Sigmoid colon (tissue), 4 donors: Measurements from ENCODE around the gene FRAS1.

Experiments used
- CTCF ChIP-seq, 4 experiments: fragments of 450-650 bp in 3 of 4; fragments of 200-600 bp in 1 of 4; IDR thresholded peaks; one replicate each; pipeline ENCODE4 v1.5.1; 2016 to 2019; ENCODE audit warnings: antibody characterized with exemption in 4 of 4, mild to moderate bottlenecking in 3 of 4, moderate library complexity in 2 of 4
- EP300 ChIP-seq, 4 donors: sonication (generic); formaldehyde crosslinking; IDR thresholded peaks; one replicate each; pipeline ENCODE4 v1.6.1; 2017; ENCODE audit warnings: antibody characterized with exemption in 4 of 4
- POLR2A ChIP-seq, 2 donors: fragments of 450-650 bp; IDR thresholded peaks; one replicate each; pipeline ENCODE4 v1.6.1; 2016; ENCODE audit warnings: antibody characterized with exemption in 2 of 2, mild to moderate bottlenecking in 2 of 2, moderate library complexity in 2 of 2
- POLR2AphosphoS5 ChIP-seq, 4 donors: sonication (generic); formaldehyde crosslinking; IDR thresholded peaks; one replicate each; pipeline ENCODE4 v1.6.1; 2017; ENCODE audit warnings: antibody characterized with exemption in 4 of 4

DNA sequence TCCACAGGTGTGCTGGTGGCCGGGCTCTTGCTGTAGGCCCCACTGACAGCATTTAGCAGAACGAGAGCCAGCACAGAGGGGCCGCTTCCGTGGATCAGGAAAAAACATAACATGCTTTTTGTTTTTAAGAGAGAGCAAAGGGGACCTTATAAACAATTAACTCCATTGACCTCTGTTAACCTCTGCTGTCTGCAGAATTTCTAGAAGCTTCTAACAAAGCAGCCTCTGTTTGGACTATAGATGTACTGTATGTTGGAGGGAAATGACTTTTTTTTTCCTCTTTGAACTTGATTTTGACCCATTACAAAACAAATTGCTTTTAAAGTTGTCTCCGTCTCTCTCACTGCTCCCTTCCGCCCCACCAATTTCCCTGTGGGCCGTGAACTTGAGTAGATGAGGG lies 210.7 kb downstream of the FRAS1 start:
- no peak for TF ChIP-seq CTCF (IDR thresholded peaks at IDR 0.05)
- TF ChIP-seq POLR2A (IDR thresholded peaks at IDR 0.05) = no peak
- no peak for TF ChIP-seq EP300 (IDR thresholded peaks at IDR 0.05)
- TF ChIP-seq POLR2AphosphoS5 (IDR thresholded peaks at IDR 0.05) = no peak
